ENCODE data around the gene CAMSAP2. TPM values are rescaled to one million over a fixed set of nuclear protein-coding genes. Genes with fewer than 3 reads are reported as not detected.

CAMSAP2 gene
- total RNA-seq, 4 donors from 2014 or later: 37.8 to 47.4 (median 46.0) TPM

DNA sequence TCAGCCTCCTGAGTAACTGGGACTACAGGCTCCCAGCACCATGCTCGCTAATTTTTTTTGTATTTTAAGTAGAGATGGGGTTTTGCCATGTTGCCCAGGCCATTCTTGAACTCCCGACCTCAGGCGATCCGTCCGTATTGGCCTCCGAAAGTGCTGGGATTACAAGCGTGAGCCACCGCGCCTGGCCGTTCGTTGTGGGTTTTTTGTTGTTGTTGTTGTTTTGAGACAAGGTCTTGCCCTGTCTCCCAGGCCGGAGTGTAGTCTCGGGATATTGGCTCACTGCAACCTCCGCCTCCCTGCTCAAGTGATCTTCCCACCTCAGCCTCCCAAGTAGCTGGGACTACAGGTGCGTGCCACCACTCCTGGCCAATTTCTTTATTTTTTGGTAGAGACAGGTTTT is 151.3 kb downstream of the CAMSAP2 start:
- Histone ChIP-seq H3K27me3 (peaks cover 63% of the 10 kb centered on the region), H3K27ac (no peak overlapping the region)

DNA sequence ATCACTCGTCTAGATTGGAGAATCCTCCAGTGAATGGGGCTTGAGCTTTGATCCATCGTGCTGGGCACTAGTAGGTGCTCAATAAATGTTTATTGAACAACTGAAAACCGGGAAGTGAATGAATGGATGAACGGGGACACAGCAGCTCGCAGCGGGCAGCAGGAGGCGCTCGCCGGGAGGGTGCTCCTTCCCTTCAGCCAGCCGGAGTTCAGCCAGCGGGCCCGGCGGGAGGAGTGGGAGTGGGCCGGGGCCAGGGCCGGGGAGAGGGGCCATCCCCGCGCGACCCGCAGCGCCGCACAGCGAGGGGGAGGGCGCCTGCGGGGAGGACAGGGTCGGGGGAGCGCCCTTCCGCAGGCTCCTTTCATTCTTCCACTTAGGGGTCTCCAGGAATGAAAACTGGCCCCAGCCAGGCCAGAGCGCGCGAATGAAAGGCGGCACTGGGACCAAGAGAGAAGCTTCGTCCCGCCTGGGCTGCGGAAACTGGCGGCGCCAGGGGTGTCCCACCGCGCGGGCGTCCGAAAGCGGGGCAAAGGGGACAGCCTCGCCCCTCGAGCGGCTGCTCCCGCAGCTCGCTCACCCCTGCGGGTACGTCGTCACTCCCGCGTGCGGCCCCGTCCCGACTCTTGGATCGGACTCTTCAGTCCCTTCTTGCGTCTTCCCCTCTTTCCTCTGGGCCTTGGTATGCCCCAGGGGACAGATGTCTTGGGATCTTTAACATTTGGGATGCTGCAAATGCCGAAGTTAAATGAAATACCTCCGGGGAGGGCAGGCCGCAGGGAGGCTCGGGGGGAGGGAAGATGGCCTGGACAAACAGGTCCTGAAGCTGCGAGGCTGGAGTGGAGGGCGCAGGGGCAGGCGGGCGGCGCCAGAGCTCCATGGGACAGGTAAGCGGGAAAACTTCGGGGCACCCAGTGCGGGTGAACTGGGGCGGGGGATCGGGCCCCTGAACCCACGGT is 152.4 kb downstream of the CAMSAP2 start:
- Histone ChIP-seq H3K27me3 (peaks cover 63% of the 10 kb centered on the region), H3K27ac (no peak overlapping the region), H3K36me3 (no peaks in the 10 kb centered on the region), H3K4me3 (peak overlapping the region in 1 of 2 donors; percentile 48), H3K9me3 (no peaks in the 10 kb centered on the region), H3K4me1 (peaks cover 0 to 17% (median 10%) of the 10 kb centered on the region in 3 donors)
- peak; percentile 35 for ATAC-seq
- 7 to 9% methylated on average over 19 to 41 of the region's 72 CpGs for WGBS, 2 donors (ENCODE audit: low coverage in 1 of 2)
- TF ChIP-seq CTCF (IDR thresholded peaks at IDR 0.05): no peak
- no peak for TF ChIP-seq POLR2A (IDR thresholded peaks at IDR 0.05)

More for the DNA sequence above, 151.3 kb downstream of the CAMSAP2 start:
- peaks cover 0 to 17% (median 10%) of the 10 kb centered on the region in 3 donors for H3K4me1 ChIP-seq
- no peak for ATAC-seq
- 92 to 97% methylated on average over 10 to 11 of the region's 15 CpGs for WGBS, 2 donors (ENCODE audit: low coverage in 1 of 2)
- no peaks in the 10 kb centered on the region for H3K9me3 ChIP-seq
- H3K36me3 ChIP-seq: no peaks in the 10 kb centered on the region
- no peak overlapping the region for H3K4me3 ChIP-seq
- TF ChIP-seq POLR2AphosphoS5 (IDR thresholded peaks at IDR 0.05) (no peak), CTCF (IDR thresholded peaks at IDR 0.05) (no peak), POLR2A (IDR thresholded peaks at IDR 0.05) (no peak), EP300 (IDR thresholded peaks at IDR 0.05) (no peak)

DNA sequence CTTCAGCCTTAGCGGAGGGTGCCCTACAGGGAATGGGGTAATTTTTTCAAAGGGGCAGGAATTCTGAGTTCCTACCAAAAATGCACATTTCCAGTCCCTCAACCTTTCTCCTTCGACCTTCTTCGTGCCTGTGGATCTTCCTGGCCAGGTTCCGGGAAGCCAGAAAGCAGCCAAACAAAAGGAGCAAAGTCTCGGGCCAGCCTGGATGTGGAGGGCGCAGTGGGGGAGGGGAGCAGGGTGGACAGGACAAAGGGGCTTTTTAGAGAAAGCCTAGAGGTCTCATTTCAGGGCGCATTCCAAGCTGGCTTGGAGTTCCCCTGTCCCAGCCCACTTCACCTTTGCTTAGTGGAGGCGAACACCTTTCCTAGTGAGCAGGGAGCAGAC is 153.1 kb downstream of the CAMSAP2 start:
- 38 to 47% methylated on average over 3 to 5 of the region's 8 CpGs for WGBS, 2 donors (ENCODE audit: low coverage in 1 of 2)
- Histone ChIP-seq H3K27me3 (peaks cover 63% of the 10 kb centered on the region), H3K36me3 (no peaks in the 10 kb centered on the region), H3K4me1 (peaks cover 0 to 17% (median 10%) of the 10 kb centered on the region in 3 donors), H3K9me3 (no peaks in the 10 kb centered on the region), H3K27ac (no peak overlapping the region), H3K4me3 (peak overlapping the region in 1 of 2 donors; percentile 48)
- no peak for ATAC-seq
- TF ChIP-seq EP300 (IDR thresholded peaks at IDR 0.05) (no peak), POLR2AphosphoS5 (IDR thresholded peaks at IDR 0.05) (no peak), CTCF (IDR thresholded peaks at IDR 0.05) (no peak), POLR2A (IDR thresholded peaks at IDR 0.05) (no peak)

- no peak for TF ChIP-seq EP300 (IDR thresholded peaks at IDR 0.05)
- no peak for TF ChIP-seq POLR2AphosphoS5 (IDR thresholded peaks at IDR 0.05)
- TF ChIP-seq POLR2A (IDR thresholded peaks at IDR 0.05): no peak
- no peak for TF ChIP-seq CTCF (IDR thresholded peaks at IDR 0.05)
- Histone ChIP-seq H3K4me3 (no peak overlapping the region), H3K27me3 (peaks cover 60% of the 10 kb centered on the region), H3K36me3 (no peaks in the 10 kb centered on the region), H3K27ac (no peak overlapping the region), H3K9me3 (no peaks in the 10 kb centered on the region), H3K4me1 (peaks cover 0 to 17% (median 10%) of the 10 kb centered on the region in 3 donors)
- ATAC-seq: no peak
- WGBS, 2 donors (ENCODE audit: low coverage in 1 of 2): 100% methylated on average over 2 of the region's 4 CpGs; no CpG with 5 or more reads in 1 of the 2 donors
Measured at GRCh38 chr1:200892546-200892945, 153.9 kb downstream of the CAMSAP2 start.

GRCh38 chr1:200892958-200893357 is 154.3 kb downstream of the CAMSAP2 start:
- ATAC-seq: no peak
- no peak for TF ChIP-seq EP300 (IDR thresholded peaks at IDR 0.05)
- TF ChIP-seq POLR2A (IDR thresholded peaks at IDR 0.05): no peak
- no peak for TF ChIP-seq POLR2AphosphoS5 (IDR thresholded peaks at IDR 0.05)
- TF ChIP-seq CTCF (IDR thresholded peaks at IDR 0.05): no peak
- Histone ChIP-seq H3K36me3 (no peaks in the 10 kb centered on the region), H3K4me3 (no peak overlapping the region), H3K27me3 (peaks cover 56% of the 10 kb centered on the region), H3K27ac (no peak overlapping the region), H3K4me1 (peaks cover 0 to 17% (median 10%) of the 10 kb centered on the region in 3 donors), H3K9me3 (no peaks in the 10 kb centered on the region)
